Inferior parietal cortex (tissue), 1 donor: Measurements from ENCODE around the gene TRIM28.
"Not testable (repeated sequence)": the region's sequence is repeated elsewhere in the genome, so short reads cannot be mapped to it uniquely, and the experiment has no call there.

Experiments used
- DNase-seq: peaks from one replicate; pipeline ENCODE4 v3.0.0-alpha.2; 2016; ENCODE audit errors: extremely low spot score

Gene TRIM28

GRCh38 chr19:58519087-58519354 lies 24.8 kb upstream of the TRIM28 start:
- DNase-seq: peak; percentile 45

GRCh38 chr19:58519355-58520256 lies 24.3 kb upstream of the TRIM28 start, which contains the start of gene ZBTB45:
Gene ZBTB45, minus strand, starts transcription at chr19:58519810. Its CDS starts 2,137 bp downstream, at chr19:58517673.
- peak; percentile 94 for DNase-seq

- DNase-seq: no peak
Measured at GRCh38 chr19:58520257-58520599, 23.6 kb upstream of the TRIM28 start.

GRCh38 chr19:58521651-58522050 lies 22.2 kb upstream of the TRIM28 start:
- no peak for DNase-seq

GRCh38 chr19:58522709-58523108 lies 21.2 kb upstream of the TRIM28 start:
- DNase-seq: no peak

GRCh38 chr19:58529405-58529804 lies 14.5 kb upstream of the TRIM28 start:
- DNase-seq: no peak

- DNase-seq: no peak
Measured at GRCh38 chr19:58531034-58531840, 12.6 kb upstream of the TRIM28 start.

- no peak for DNase-seq
Measured at GRCh38 chr19:58535857-58536256, 8.0 kb upstream of the TRIM28 start.

GRCh38 chr19:58536852-58537798 lies 6.7 kb upstream of the TRIM28 start:
- no peak for DNase-seq

GRCh38 chr19:58538257-58539168 lies 5.4 kb upstream of the TRIM28 start:
- no peak for DNase-seq

- DNase-seq: not testable (repeated sequence)
Measured at GRCh38 chr19:58539169-58539559, 4.7 kb upstream of the TRIM28 start.

GRCh38 chr19:58542641-58543372 lies 1.1 kb upstream of the TRIM28 start:
- DNase-seq: not testable (repeated sequence)

- no peak for DNase-seq
Measured at GRCh38 chr19:58544591-58545285, 874 bp downstream of the TRIM28 start.

- DNase-seq: no peak
Measured at GRCh38 chr19:58545286-58546018, 1.6 kb downstream of the TRIM28 start.

- DNase-seq: no peak
Measured at GRCh38 chr19:58546019-58546530, 2.2 kb downstream of the TRIM28 start.

GRCh38 chr19:58547323-58548312 lies 3.8 kb downstream of the TRIM28 start:
- DNase-seq: no peak
